ENCODE data around the gene TAF1. TPM values are rescaled to one million over a fixed set of nuclear protein-coding genes. Genes with fewer than 3 reads are reported as not detected.

TAF1 gene
- total and polyA plus RNA-seq, 10 donors = 7.0 to 84.3 (median 68.9) TPM

- Histone ChIP-seq H3K4me3 (no peak overlapping the region), H3K4me1 (no peaks in the 10 kb centered on the region), H3K27me3 (replicated peaks in 1 of 7) (no peaks in the 10 kb centered on the region), H3K27ac (no peak overlapping the region), H3K36me3 (peaks cover 0 to 81% (median 22%) of the 10 kb centered on the region in 6 donors), H3K9me3 (no peaks in the 10 kb centered on the region)
- intact Hi-C loops (cut with DNase I; ENCODE audit: low total_unique reads) = no loop called here
- WGBS, 5 donors = 87 to 100% (median 93%) methylated on average over 2 to 4 of the region's 4 CpGs
- TF ChIP-seq POLR2A (IDR thresholded peaks at IDR 0.05) (no peak), CTCF (IDR thresholded peaks at IDR 0.05 in 8 of 11, conservative IDR thresholded peaks at IDR 0.05 in 3 of 11) (no peak), POLR2AphosphoS5 (IDR thresholded peaks at IDR 0.05) (no peak)
- no peak for DNase-seq
Measured at GRCh38 chrX:71453056-71453455, 86.9 kb downstream of the TAF1 start.

GRCh38 chrX:71454222-71454621, 88.1 kb downstream of the TAF1 start:
- intact Hi-C loops (cut with DNase I; ENCODE audit: low total_unique reads) = no loop called here
- DNase-seq = no peak
- 79 to 97% (median 83%) methylated on average over 3 of the region's 3 CpGs for WGBS, 5 donors
- TF ChIP-seq POLR2AphosphoS5 (IDR thresholded peaks at IDR 0.05) = no peak
- Histone ChIP-seq H3K4me3 (no peak overlapping the region), H3K27me3 (replicated peaks in 1 of 7) (no peaks in the 10 kb centered on the region), H3K9me3 (no peaks in the 10 kb centered on the region), H3K27ac (no peak overlapping the region), H3K36me3 (peaks cover 0 to 85% (median 32%) of the 10 kb centered on the region in 6 donors), H3K4me1 (no peaks in the 10 kb centered on the region)

GRCh38 chrX:71458866-71459265, 92.7 kb downstream of the TAF1 start:
- Histone ChIP-seq H3K27ac (no peak overlapping the region), H3K4me1 (no peaks in the 10 kb centered on the region), H3K9me3 (no peaks in the 10 kb centered on the region), H3K4me3 (no peak overlapping the region), H3K27me3 (replicated peaks in 1 of 7) (no peaks in the 10 kb centered on the region), H3K36me3 (peaks cover 0 to 100% (median 71%) of the 10 kb centered on the region in 6 donors)
- WGBS, 5 donors = 87 to 99% (median 94%) methylated on average over 6 of the region's 6 CpGs
- DNase-seq = no peak
- TF ChIP-seq POLR2AphosphoS5 (IDR thresholded peaks at IDR 0.05) = no peak
- TF ChIP-seq POLR2A (IDR thresholded peaks at IDR 0.05) = no peak
- intact Hi-C loops (cut with DNase I; ENCODE audit: low total_unique reads) = no loop called here

GRCh38 chrX:71464968-71465367, 98.8 kb downstream of the TAF1 start:
- Histone ChIP-seq H3K27me3 (replicated peaks in 1 of 7) (no peaks in the 10 kb centered on the region), H3K36me3 (peaks cover 0 to 93% (median 45%) of the 10 kb centered on the region in 6 donors), H3K4me3 (no peak overlapping the region), H3K9me3 (no peaks in the 10 kb centered on the region), H3K27ac (no peak overlapping the region), H3K4me1 (no peaks in the 10 kb centered on the region)
- intact Hi-C loops (cut with DNase I; ENCODE audit: low total_unique reads) = no loop called here
- no peak for DNase-seq
- TF ChIP-seq CTCF (IDR thresholded peaks at IDR 0.05 in 8 of 11, conservative IDR thresholded peaks at IDR 0.05 in 3 of 11) (no peak), POLR2A (IDR thresholded peaks at IDR 0.05) (no peak), POLR2AphosphoS5 (IDR thresholded peaks at IDR 0.05) (no peak)

GRCh38 chrX:71466979-71467523, 100.9 kb downstream of the TAF1 start:
- TF ChIP-seq POLR2AphosphoS5 (IDR thresholded peaks at IDR 0.05) = no peak
- TF ChIP-seq POLR2A (IDR thresholded peaks at IDR 0.05) = no peak
- TF ChIP-seq CTCF (IDR thresholded peaks at IDR 0.05 in 8 of 11, conservative IDR thresholded peaks at IDR 0.05 in 3 of 11) = no peak
- intact Hi-C loops (cut with DNase I; ENCODE audit: low total_unique reads) = no loop called here
- Histone ChIP-seq H3K36me3 (peaks cover 0 to 72% (median 25%) of the 10 kb centered on the region in 6 donors), H3K4me3 (no peak overlapping the region), H3K27me3 (replicated peaks in 1 of 7) (no peaks in the 10 kb centered on the region), H3K27ac (no peak overlapping the region), H3K9me3 (no peaks in the 10 kb centered on the region), H3K4me1 (no peaks in the 10 kb centered on the region)
- 63 to 90% (median 84%) methylated on average over 5 of the region's 5 CpGs for WGBS, 5 donors
- DNase-seq = no peak
